Stimulated activated CD4-positive, alpha-beta T cell treated with anti-CD3 and anti-CD28 coated beads, Interleukin-1b, Interleukin-23, amount 100 ng/mL, for 4 hours (primary cell): ENCODE measurements around the gene AP2S1.
"Not testable (repeated sequence)": the region's sequence is repeated elsewhere in the genome, so short reads cannot be mapped to it uniquely, and the experiment has no call there.

Experiments used
- DNase-seq, 2 donors: peaks; one replicate each; pipeline ENCODE4 v3.0.0-alpha.2; 2020; ENCODE audit warnings: low read depth in 2 of 2

Gene AP2S1

GRCh38 chr19:46804432-46804831, 46.2 kb downstream of the AP2S1 start:
- not testable (repeated sequence) for DNase-seq

- DNase-seq, result no peak
These were observed 47.1 kb downstream of the AP2S1 start for GRCh38 chr19:46803555-46803954.

- no peak for DNase-seq
These were observed 48.5 kb downstream of the AP2S1 start for GRCh38 chr19:46802152-46802551.

GRCh38 chr19:46798713-46799112, 51.9 kb downstream of the AP2S1 start:
- no peak for DNase-seq

GRCh38 chr19:46797881-46798280, 52.8 kb downstream of the AP2S1 start:
- no peak for DNase-seq

- no peak for DNase-seq
These were observed 58.7 kb downstream of the AP2S1 start for GRCh38 chr19:46791944-46792343.

- no peak for DNase-seq
These were observed 61.3 kb downstream of the AP2S1 start for GRCh38 chr19:46789371-46789770.

GRCh38 chr19:46788968-46789338, 61.7 kb downstream of the AP2S1 start:
- DNase-seq, result no peak

GRCh38 chr19:46788262-46788967, 62.2 kb downstream of the AP2S1 start, which contains the start of gene SLC1A5:
Gene SLC1A5, minus strand, starts transcription at chr19:46788594. Its CDS starts 629 bp downstream, at chr19:46787965.
- DNase-seq, result peak; percentile 99
